Adrenal gland (tissue), 5 donors: ENCODE measurements around the gene CRELD2.

ENCODE experiments used
- CTCF ChIP-seq, 6 experiments: fragments of 450-650 bp in 4 of 6; fragments of 200-600 bp in 2 of 6; sonication (generic) in 1 of 6; IDR thresholded peaks; 1 replicate in 5 of 6; 2 replicates in 1 of 6; pipeline versions ENCODE4 v1.5.1 to v1.8.0; 2016 to 2021; ENCODE audit warnings: antibody characterized with exemption in 6 of 6, mild to moderate bottlenecking in 2 of 6, moderate library complexity in 1 of 6
- POLR2A ChIP-seq, 2 donors: fragments of 450-650 bp; IDR thresholded peaks; one replicate each; pipeline ENCODE4 v1.6.1; 2017; ENCODE audit warnings: antibody characterized with exemption in 2 of 2, mild to moderate bottlenecking in 2 of 2, moderate library complexity in 1 of 2
- donor health status: DM: no; HTN: no; CAD: no.

- TF ChIP-seq CTCF (IDR thresholded peaks at IDR 0.05) (no peak), POLR2A (IDR thresholded peaks at IDR 0.05) (no peak)
These were observed 23.3 kb downstream of the CRELD2 start for GRCh38 chr22:49941507-49942316.
